B cell (primary cell): Measurements from ENCODE around the gene CTXND2. TPM values are rescaled to one million over a fixed set of nuclear protein-coding genes. Genes with fewer than 3 reads are reported as not detected.
A peak's percentile ranks its signal among the peaks of the same experiment; 100 is the strongest.
"Not testable (repeated sequence)": the region's sequence is repeated elsewhere in the genome, so short reads cannot be mapped to it uniquely, and the experiment has no call there.

Experiments used
- ATAC-seq: fragments of 200-7000 bp; cut with Tn5 transposase; one replicate; pipeline ENCODE4 v1.10.0; 2021; ENCODE audit warnings: low read depth, mild to moderate bottlenecking, moderate number of reproducible peaks, moderate library complexity
- CTCF ChIA-PET: fragments of 350-600 bp; sonication (Branson Sonifier 250); formaldehyde crosslinking; loops from one replicate; lab custom pipeline; 2021; ENCODE audit warnings: antibody characterized with exemption, inconsistent platforms; lab: Charles Lee
- POLR2A ChIA-PET: fragments of 350-600 bp; sonication (Branson Sonifier 250); formaldehyde crosslinking; loops from one replicate; lab custom pipeline; 2021; ENCODE audit warnings: antibody characterized with exemption; lab: Charles Lee
- DNase-seq: peaks from one replicate; pipeline ENCODE4 v3.0.0; 2013
- H2AFZ ChIP-seq: 2 replicates; pipeline ENCODE4 v1.6.1; 2012; ENCODE audit warnings: mild to moderate bottlenecking, low read depth, low read length; ENCODE audit not compliant: insufficient read depth, poor library complexity, severe bottlenecking
- H3K27ac ChIP-seq, 2 donors: 1 replicate in 1 of 2; 2 replicates in 1 of 2; pipeline ENCODE4 v1.5.1; 2012 to 2013; ENCODE audit warnings: low read length in 2 of 2, mild to moderate bottlenecking in 2 of 2, moderate library complexity in 1 of 2
- H3K27me3 ChIP-seq, 4 experiments: fragments of 200-600 bp in 1 of 4; sonication (generic) in 1 of 4; replicated peaks in 1 of 4; 1 replicate in 2 of 4; 2 replicates in 2 of 4; pipeline versions ENCODE4 v1.6.1 to v1.7.0; 2013 to 2016; ENCODE audit warnings: low read length in 3 of 4, mild to moderate bottlenecking in 2 of 4, mixed read lengths in 1 of 4, moderate library complexity in 1 of 4; ENCODE audit not compliant: insufficient read depth in 4 of 4, control insufficient read depth in 3 of 4; ENCODE audit errors: control extremely low read depth in 1 of 4
- H3K36me3 ChIP-seq, 2 experiments: replicated peaks in 1 of 2; 1 replicate in 1 of 2; 2 replicates in 1 of 2; pipeline versions ENCODE4 v1.6.1 to v1.7.1; 2013; ENCODE audit warnings: low read length in 1 of 2; ENCODE audit not compliant: insufficient read depth in 2 of 2, control insufficient read depth in 1 of 2; ENCODE audit errors: control extremely low read depth in 1 of 2, extremely low read depth in 1 of 2
- H3K4me1 ChIP-seq, 2 donors: fragments of 200-600 bp in 1 of 2; sonication (generic) in 1 of 2; 1 replicate in 1 of 2; 2 replicates in 1 of 2; pipeline versions ENCODE4 v1.5.1 to v1.6.1; 2013 to 2017; ENCODE audit warnings: low read length in 2 of 2; ENCODE audit not compliant: control insufficient read depth in 2 of 2, insufficient read depth in 2 of 2
- H3K4me2 ChIP-seq: replicated peaks from 2 replicates; pipeline ENCODE3; 2012; ENCODE audit warnings: mild to moderate bottlenecking, low read depth, low read length; ENCODE audit not compliant: poor library complexity, severe bottlenecking
- H3K4me3 ChIP-seq, 5 experiments: fragments of 200-600 bp in 1 of 5; sonication (generic) in 1 of 5; 1 replicate in 3 of 5; 2 replicates in 2 of 5; pipeline versions ENCODE4 v1.5.1 to v1.7.0; 2011 to 2016; ENCODE audit warnings: low read length in 4 of 5, mild to moderate bottlenecking in 4 of 5, low read depth in 2 of 5, control low read depth in 1 of 5, moderate library complexity in 1 of 5; ENCODE audit not compliant: insufficient read depth in 1 of 5; ENCODE audit errors: control extremely low read depth in 1 of 5, extremely low read depth in 1 of 5
- H3K79me2 ChIP-seq: fragments of 200-600 bp; sonication (generic); one replicate; pipeline ENCODE4 v1.6.0; 2016; ENCODE audit warnings: low read length; ENCODE audit not compliant: control insufficient read depth, insufficient read depth
- H3K9ac ChIP-seq: fragments of 200-600 bp; sonication (generic); 2 replicates; pipeline ENCODE4 v1.6.1; 2017; ENCODE audit warnings: mild to moderate bottlenecking, low read length, moderate library complexity
- H3K9me3 ChIP-seq, 3 donors: one replicate each; pipeline versions ENCODE4 v1.6.1 to v1.7.1; 2013; ENCODE audit warnings: low read length in 2 of 3; ENCODE audit not compliant: control insufficient read depth in 2 of 3, insufficient read depth in 1 of 3; ENCODE audit errors: control extremely low read depth in 1 of 3
- H4K20me1 ChIP-seq: 2 replicates; pipeline ENCODE4 v1.6.0; 2012; ENCODE audit warnings: mild to moderate bottlenecking, low read length; ENCODE audit not compliant: insufficient read depth, control insufficient read depth, poor library complexity, severe bottlenecking
- H3K27ac Mint-ChIP-seq: one replicate; pipeline ENCODE4 v1.8.0; 2021; ENCODE audit warnings: mixed read lengths
- H3K27me3 Mint-ChIP-seq: one replicate; pipeline ENCODE4 v1.8.0; 2021; ENCODE audit warnings: mixed read lengths
- H3K4me1 Mint-ChIP-seq: one replicate; pipeline ENCODE4 v1.8.0; 2021; ENCODE audit warnings: mixed read lengths
- H3K4me3 Mint-ChIP-seq: one replicate; pipeline ENCODE4 v1.8.0; 2021; ENCODE audit warnings: mixed read lengths
- H3K9me3 Mint-ChIP-seq: one replicate; pipeline ENCODE4 v1.8.0; 2022; ENCODE audit warnings: mixed read lengths; ENCODE audit not compliant: insufficient read depth
- WGBS: methylation state at CpG from one replicate; pipeline ENCODE4 v1.1.5; 2013; ENCODE audit warnings: missing lambda C conversion rate; ENCODE audit not compliant: insufficient coverage; 5-methylcytosine and 5-hydroxymethylcytosine counted together
- intact Hi-C: fragments of 100-400 bp; cut with micrococcal nuclease; formaldehyde crosslinking; loops from one replicate; pipeline ENCODE4 v1.10.0; 2022
- polyA plus RNA-seq: library from polyadenylated mRNA; depleted of rRNA; stranded (reverse); fragments of >200 nt; gene quantifications from 2 replicates; pipeline ENCODE4 v1.2.3, GENCODE V29; 2012
- total RNA-seq, 2 donors: library from RNA; stranded (reverse); fragments of 120-200 nt in 1 of 2; gene quantifications; 1 replicate in 1 of 2; 2 replicates in 1 of 2; pipeline versions ENCODE4 v1.2.3 to v1.2.4, GENCODE V29; 2013 to 2022
- TF ChIP-seq, protein P1 (sequence below): fragments of 200-600 bp; IDR thresholded peaks from one replicate; pipeline ENCODE4 v1.8.0; 2022; ENCODE audit warnings: antibody characterized with exemption, mild to moderate bottlenecking

Gene CTXND2
- total and polyA plus RNA-seq, 2 donors (not counting 1 experiment from before 2014, with no cell fraction given) = not detected

DNA sequence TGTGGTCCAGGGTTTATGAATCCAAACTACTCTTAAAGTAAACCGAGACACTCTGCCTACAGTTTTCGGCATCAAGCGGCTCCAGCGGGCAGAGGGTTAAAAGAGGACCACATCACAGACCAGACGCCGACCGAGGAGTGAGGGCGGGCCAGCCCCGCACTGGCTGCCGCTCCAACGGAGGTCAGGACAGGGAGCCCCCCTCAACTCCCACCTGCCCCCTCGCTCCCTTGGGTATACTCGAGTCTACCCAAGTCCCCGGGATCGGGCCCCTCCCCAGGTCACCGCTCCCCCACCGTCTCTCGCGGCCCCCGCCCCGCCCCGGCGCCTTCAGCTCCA lies 10.8 kb upstream of the CTXND2 start:
- TF ChIP-seq, protein P1, sequence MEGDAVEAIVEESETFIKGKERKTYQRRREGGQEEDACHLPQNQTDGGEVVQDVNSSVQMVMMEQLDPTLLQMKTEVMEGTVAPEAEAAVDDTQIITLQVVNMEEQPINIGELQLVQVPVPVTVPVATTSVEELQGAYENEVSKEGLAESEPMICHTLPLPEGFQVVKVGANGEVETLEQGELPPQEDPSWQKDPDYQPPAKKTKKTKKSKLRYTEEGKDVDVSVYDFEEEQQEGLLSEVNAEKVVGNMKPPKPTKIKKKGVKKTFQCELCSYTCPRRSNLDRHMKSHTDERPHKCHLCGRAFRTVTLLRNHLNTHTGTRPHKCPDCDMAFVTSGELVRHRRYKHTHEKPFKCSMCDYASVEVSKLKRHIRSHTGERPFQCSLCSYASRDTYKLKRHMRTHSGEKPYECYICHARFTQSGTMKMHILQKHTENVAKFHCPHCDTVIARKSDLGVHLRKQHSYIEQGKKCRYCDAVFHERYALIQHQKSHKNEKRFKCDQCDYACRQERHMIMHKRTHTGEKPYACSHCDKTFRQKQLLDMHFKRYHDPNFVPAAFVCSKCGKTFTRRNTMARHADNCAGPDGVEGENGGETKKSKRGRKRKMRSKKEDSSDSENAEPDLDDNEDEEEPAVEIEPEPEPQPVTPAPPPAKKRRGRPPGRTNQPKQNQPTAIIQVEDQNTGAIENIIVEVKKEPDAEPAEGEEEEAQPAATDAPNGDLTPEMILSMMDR = no peak
- Histone ChIP-seq H3K4me1 (peaks cover 20% of the 10 kb centered on the region in 2 donors), H3K9me3 (no peaks in the 10 kb centered on the region), H3K27me3 (no peaks in the 10 kb centered on the region), H3K36me3 (peaks cover 0 to 9% of the 10 kb centered on the region in 2 experiments), H3K4me2 (peak overlapping the region; percentile 68), H3K27ac (peak overlapping the region; percentile 64 to 80), H3K4me3 (peak overlapping the region; percentile 72 to 87 (median 84)), H2AFZ (peak overlapping the region; percentile 86), H3K79me2 (peaks cover 56% of the 10 kb centered on the region), H4K20me1 (peaks cover 3% of the 10 kb centered on the region), H3K9ac (peak overlapping the region; percentile 83)
- Mint-ChIP-seq H3K4me3 (peak overlapping the region; percentile 88), H3K9me3 (no peaks in the 10 kb centered on the region), H3K27ac (peak overlapping the region; percentile 90), H3K27me3 (no peaks in the 10 kb centered on the region), H3K4me1 (peaks cover 32% of the 10 kb centered on the region)
- CTCF ChIA-PET = interaction anchor here (1.0 kb wide), 1 partner anchor 50 kb away, joined by 3 read pairs; the partner anchor contains the start of gene SETDB1
- ATAC-seq = no peak
- WGBS = 0% methylated on average over 18 of the region's 23 CpGs
- POLR2A ChIA-PET = interaction anchor here (0.6 to 1.0 kb wide), 3 partner anchors 39 to 98 kb away, joined by 3 read pairs; no protein-coding TSS in a partner anchor
- no peak for DNase-seq
- intact Hi-C loops = loop anchor here (1.0 to 5.0 kb wide), 8 partner anchors 50 to 511 kb away; partner anchors contain the start of genes CDC42SE1, CTSS, GOLPH3L and RPRD2

DNA sequence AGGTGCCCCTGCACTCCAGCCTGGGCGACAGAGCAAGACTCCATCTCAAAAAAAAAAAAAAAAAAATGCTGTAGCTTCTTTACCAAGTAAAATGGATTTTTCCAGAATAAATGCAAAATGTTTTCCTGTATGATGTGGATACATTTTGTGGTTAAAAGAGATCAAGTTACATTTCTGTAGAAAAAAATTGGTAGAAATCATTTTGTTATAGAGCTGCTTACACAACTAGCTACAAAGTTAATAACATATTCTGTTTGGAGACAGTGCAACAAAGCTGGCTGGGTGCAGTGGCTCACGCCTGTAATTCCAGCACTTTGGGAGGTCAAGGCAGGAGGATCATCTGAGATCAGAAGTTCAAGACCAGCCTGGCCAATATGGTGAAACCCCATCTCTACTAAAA lies 8.0 kb upstream of the CTXND2 start:
- peaks cover 30% of the 10 kb centered on the region for H3K4me1 Mint-ChIP-seq
- H3K9ac ChIP-seq, DNase-seq, H2AFZ ChIP-seq, H3K4me2 ChIP-seq, H3K9me3 ChIP-seq, H4K20me1 ChIP-seq, H3K9me3 Mint-ChIP-seq, H3K27ac Mint-ChIP-seq, ATAC-seq, H3K36me3 ChIP-seq, H3K27me3 ChIP-seq, H3K27me3 Mint-ChIP-seq, H3K4me3 Mint-ChIP-seq, H3K27ac ChIP-seq, H3K4me3 ChIP-seq: not testable (repeated sequence)
- WGBS = no CpG with 5 or more reads among the region's 2 CpGs
- Histone ChIP-seq H3K79me2 (peaks cover 30% of the 10 kb centered on the region), H3K4me1 (peaks cover 20 to 24% of the 10 kb centered on the region in 2 donors)
- CTCF ChIA-PET = interaction anchor here (1.3 kb wide), 1 partner anchor 44 kb away, joined by 4 read pairs; no protein-coding TSS in a partner anchor
- intact Hi-C loops = loop anchor here (5.0 kb wide), 1 partner anchor 317 kb away; no protein-coding TSS in a partner anchor
- POLR2A ChIA-PET = interaction anchor here (0.5 kb wide), 1 partner anchor 31 kb away, joined by 3 read pairs; no protein-coding TSS in a partner anchor
